Glomerular visceral epithelial cell (primary cell): ENCODE data around the gene UGT1A4.
"Not testable (repeated sequence)": the region's sequence is repeated elsewhere in the genome, so short reads cannot be mapped to it uniquely, and the experiment has no call there.

Source experiments
- DNase-seq: peaks from one replicate; pipeline ENCODE4 v3.0.0-alpha.2; 2016; ENCODE audit errors: extremely low spot score

The UGT1A4 gene

GRCh38 chr2:233750689-233751088 lies 32.2 kb downstream of the UGT1A4 start:
- DNase-seq = not testable (repeated sequence)

- not testable (repeated sequence) for DNase-seq
These were observed 32.9 kb downstream of the UGT1A4 start for GRCh38 chr2:233751212-233752009.

GRCh38 chr2:233754872-233755611 lies 36.5 kb downstream of the UGT1A4 start:
- no peak for DNase-seq

GRCh38 chr2:233756429-233757081 lies 38.0 kb downstream of the UGT1A4 start:
- DNase-seq = no peak

GRCh38 chr2:233758141-233758540 lies 39.6 kb downstream of the UGT1A4 start:
- DNase-seq = no peak

GRCh38 chr2:233758849-233759248 lies 40.3 kb downstream of the UGT1A4 start:
- DNase-seq = no peak

- no peak for DNase-seq
These were observed 41.5 kb downstream of the UGT1A4 start, which contains the start of gene UGT1A1 for GRCh38 chr2:233760043-233760442. Gene UGT1A1 (plus strand): TSS chr2:233760270. CDS start chr2:233760288, 18 bp downstream.

GRCh38 chr2:233761040-233761769 lies 42.7 kb downstream of the UGT1A4 start:
- DNase-seq = no peak

GRCh38 chr2:233764264-233764663 lies 45.7 kb downstream of the UGT1A4 start:
- peak; percentile 36 for DNase-seq

- DNase-seq = no peak
These were observed 46.2 kb downstream of the UGT1A4 start for GRCh38 chr2:233764761-233765160.

GRCh38 chr2:233766416-233766815 lies 47.9 kb downstream of the UGT1A4 start:
- no peak for DNase-seq

- DNase-seq = no peak
These were observed 49.5 kb downstream of the UGT1A4 start for GRCh38 chr2:233768076-233768475.

GRCh38 chr2:233769260-233769659 lies 50.7 kb downstream of the UGT1A4 start:
- no peak for DNase-seq

- no peak for DNase-seq
These were observed 53.6 kb downstream of the UGT1A4 start for GRCh38 chr2:233772153-233772552.

GRCh38 chr2:233772583-233772982 lies 54.0 kb downstream of the UGT1A4 start:
- no peak for DNase-seq

- no peak for DNase-seq
These were observed 55.3 kb downstream of the UGT1A4 start for GRCh38 chr2:233773854-233774253.

- no peak for DNase-seq
These were observed 56.9 kb downstream of the UGT1A4 start for GRCh38 chr2:233775414-233775813.

- no peak for DNase-seq
These were observed 59.5 kb downstream of the UGT1A4 start, which contains the start of gene MROH2A for GRCh38 chr2:233778030-233778429. Gene MROH2A (plus strand): TSS chr2:233778330. CDS start chr2:233779359, 1,029 bp downstream.

- DNase-seq = no peak
These were observed 61.2 kb downstream of the UGT1A4 start for GRCh38 chr2:233779722-233780121.

GRCh38 chr2:233780771-233781170 lies 62.2 kb downstream of the UGT1A4 start:
- DNase-seq = no peak

- DNase-seq = no peak
These were observed 71.0 kb downstream of the UGT1A4 start for GRCh38 chr2:233789554-233789953.
